Measurements from ENCODE around the gene ZNF200. TPM values are rescaled to one million over a fixed set of nuclear protein-coding genes. Genes with fewer than 3 reads are reported as not detected.

ZNF200 gene
- total RNA-seq, 1 experiment from 2014 or later, result 13.0 TPM

- Histone ChIP-seq H3K27me3 (replicated peaks; ENCODE audit: insufficient read depth, low read depth, low read length, poor library complexity) (no peaks in the 10 kb centered on the region), H3K4me1 (ENCODE audit: insufficient read depth, low read length, poor library complexity, severe bottlenecking) (peaks cover 16% of the 10 kb centered on the region), H3K36me3 (ENCODE audit: insufficient read depth, low read length, poor library complexity, severe bottlenecking) (no peaks in the 10 kb centered on the region), H3K4me3 (ENCODE audit: low read depth, low read length, poor library complexity, severe bottlenecking) (no peak overlapping the region), H3K27ac (ENCODE audit: low read depth, low read length, poor library complexity, severe bottlenecking) (no peak overlapping the region), H3K9me3 (ENCODE audit: low read depth, low read length, poor library complexity, severe bottlenecking) (no peaks in the 10 kb centered on the region)
- CTCF ChIA-PET, result no interaction called here
- DNase-seq (ENCODE audit: low spot score), result no peak
- intact Hi-C loops (cut with micrococcal nuclease; ENCODE audit: unreplicated experiment), result no loop called here
- POLR2A ChIA-PET (ENCODE audit: low non-redundant PET), result no interaction called here
- no TSS peak for BruUV-seq (replicated peaks)
- TF ChIP-seq, protein P1, sequence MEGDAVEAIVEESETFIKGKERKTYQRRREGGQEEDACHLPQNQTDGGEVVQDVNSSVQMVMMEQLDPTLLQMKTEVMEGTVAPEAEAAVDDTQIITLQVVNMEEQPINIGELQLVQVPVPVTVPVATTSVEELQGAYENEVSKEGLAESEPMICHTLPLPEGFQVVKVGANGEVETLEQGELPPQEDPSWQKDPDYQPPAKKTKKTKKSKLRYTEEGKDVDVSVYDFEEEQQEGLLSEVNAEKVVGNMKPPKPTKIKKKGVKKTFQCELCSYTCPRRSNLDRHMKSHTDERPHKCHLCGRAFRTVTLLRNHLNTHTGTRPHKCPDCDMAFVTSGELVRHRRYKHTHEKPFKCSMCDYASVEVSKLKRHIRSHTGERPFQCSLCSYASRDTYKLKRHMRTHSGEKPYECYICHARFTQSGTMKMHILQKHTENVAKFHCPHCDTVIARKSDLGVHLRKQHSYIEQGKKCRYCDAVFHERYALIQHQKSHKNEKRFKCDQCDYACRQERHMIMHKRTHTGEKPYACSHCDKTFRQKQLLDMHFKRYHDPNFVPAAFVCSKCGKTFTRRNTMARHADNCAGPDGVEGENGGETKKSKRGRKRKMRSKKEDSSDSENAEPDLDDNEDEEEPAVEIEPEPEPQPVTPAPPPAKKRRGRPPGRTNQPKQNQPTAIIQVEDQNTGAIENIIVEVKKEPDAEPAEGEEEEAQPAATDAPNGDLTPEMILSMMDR (conservative IDR thresholded peaks at IDR 0.05; ENCODE audit: low read depth, low read length), result no peak
- no peak for TF ChIP-seq EZH2 (IDR thresholded peaks at IDR 0.05; ENCODE audit: borderline replicate concordance, low read depth, low read length, poor library complexity, severe bottlenecking)
These were observed 42.4 kb downstream of the ZNF200 start for GRCh38 chr16:3192476-3193019.

DNA sequence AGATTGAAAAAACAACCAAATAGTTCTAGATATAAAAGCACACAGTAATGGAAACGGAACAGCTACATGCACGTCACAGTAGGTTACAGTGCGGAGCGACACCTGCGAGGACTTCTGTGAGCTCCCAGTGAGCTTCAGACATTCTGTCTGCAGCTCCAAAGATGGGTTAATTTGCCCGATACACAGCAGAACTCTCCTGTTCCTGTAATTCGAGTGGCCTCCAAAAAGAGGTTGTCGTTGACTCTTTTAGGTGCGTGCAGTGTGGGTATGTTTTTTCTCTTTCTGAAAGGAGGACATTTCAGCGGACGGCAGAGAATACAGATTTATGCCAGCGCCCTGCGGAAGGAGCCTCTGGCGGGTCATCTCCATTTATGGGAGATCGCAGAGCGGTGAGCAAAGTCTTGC, 44.0 kb downstream of the ZNF200 start:
- no peak for DNase-seq (ENCODE audit: low spot score)
- TF ChIP-seq, protein P1 (conservative IDR thresholded peaks at IDR 0.05; ENCODE audit: low read depth, low read length), result no peak
- no peak for TF ChIP-seq EZH2 (IDR thresholded peaks at IDR 0.05; ENCODE audit: borderline replicate concordance, low read depth, low read length, poor library complexity, severe bottlenecking)
- Histone ChIP-seq H3K4me1 (ENCODE audit: insufficient read depth, low read length, poor library complexity, severe bottlenecking) (peaks cover 16% of the 10 kb centered on the region), H3K4me3 (ENCODE audit: low read depth, low read length, poor library complexity, severe bottlenecking) (peak overlapping the region; percentile 75), H3K27ac (ENCODE audit: low read depth, low read length, poor library complexity, severe bottlenecking) (no peak overlapping the region), H3K27me3 (replicated peaks; ENCODE audit: insufficient read depth, low read depth, low read length, poor library complexity) (no peaks in the 10 kb centered on the region), H3K36me3 (ENCODE audit: insufficient read depth, low read length, poor library complexity, severe bottlenecking) (no peaks in the 10 kb centered on the region), H3K9me3 (ENCODE audit: low read depth, low read length, poor library complexity, severe bottlenecking) (no peaks in the 10 kb centered on the region)
- BruUV-seq (replicated peaks), result no TSS peak
- ChIA-PET CTCF (interaction anchor here (0.6 kb wide), 1 partner anchor 74 kb away, joined by 4 read pairs; no protein-coding TSS in a partner anchor), POLR2A (ENCODE audit: low non-redundant PET) (interaction anchor here (0.6 kb wide), 1 partner anchor 18 kb away, joined by 7 read pairs; no protein-coding TSS in a partner anchor)
- intact Hi-C loops (cut with micrococcal nuclease; ENCODE audit: unreplicated experiment), result no loop called here

DNA sequence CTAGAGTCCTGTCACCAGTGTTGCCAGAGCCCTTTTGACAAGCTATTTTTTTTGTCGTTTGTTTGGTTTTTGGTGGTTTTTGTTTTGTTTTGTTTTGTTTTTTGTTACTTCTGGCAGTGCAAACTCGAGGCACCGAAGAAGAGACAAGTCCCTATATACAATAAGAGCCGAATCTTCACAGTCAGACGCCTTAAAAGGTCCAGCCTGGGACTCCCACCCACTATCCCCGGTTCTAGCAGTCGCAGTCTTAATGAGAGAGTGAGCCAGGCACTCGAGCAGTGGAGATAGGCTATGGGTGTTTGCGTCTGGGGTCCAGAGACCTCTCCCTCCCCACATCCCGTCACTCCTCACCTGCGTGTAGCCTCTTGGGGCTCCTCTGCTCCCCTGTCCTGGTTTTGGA, 45.1 kb downstream of the ZNF200 start:
- no peak for DNase-seq (ENCODE audit: low spot score)
- H3K27ac ChIP-seq (ENCODE audit: low read depth, low read length, poor library complexity, severe bottlenecking), result no peak overlapping the region
- BruUV-seq (replicated peaks), result no TSS peak
- peaks cover 16% of the 10 kb centered on the region for H3K4me1 ChIP-seq (ENCODE audit: insufficient read depth, low read length, poor library complexity, severe bottlenecking)
- no peaks in the 10 kb centered on the region for H3K36me3 ChIP-seq (ENCODE audit: insufficient read depth, low read length, poor library complexity, severe bottlenecking)
- intact Hi-C loops (cut with micrococcal nuclease; ENCODE audit: unreplicated experiment), result loop anchor here (2.0 kb wide), 2 partner anchors 39 to 311 kb away; partner anchors contain the start of gene CLUAP1
- ChIA-PET POLR2A (ENCODE audit: low non-redundant PET) (no interaction called here), CTCF (no interaction called here)
- no peaks in the 10 kb centered on the region for H3K27me3 ChIP-seq (replicated peaks; ENCODE audit: insufficient read depth, low read depth, low read length, poor library complexity)
- H3K4me3 ChIP-seq (ENCODE audit: low read depth, low read length, poor library complexity, severe bottlenecking), result peak overlapping the region; percentile 75
- TF ChIP-seq EZH2 (IDR thresholded peaks at IDR 0.05; ENCODE audit: borderline replicate concordance, low read depth, low read length, poor library complexity, severe bottlenecking), result no peak
- TF ChIP-seq, protein P1 (conservative IDR thresholded peaks at IDR 0.05; ENCODE audit: low read depth, low read length), result no peak
- no peaks in the 10 kb centered on the region for H3K9me3 ChIP-seq (ENCODE audit: low read depth, low read length, poor library complexity, severe bottlenecking)

All from A673 (cell line).